Stomach (tissue), 9 donors: Measurements from ENCODE around the gene ARFGAP1. TPM values are rescaled to one million over a fixed set of nuclear protein-coding genes. Genes with fewer than 3 reads are reported as not detected.

Experiments
- DNase-seq, 2 donors: peaks; one replicate each; pipeline versions ENCODE4 v3.0.0 to v3.0.0-alpha.2; 2013 to 2019
- H3K27ac ChIP-seq, 5 donors: fragments of 200-600 bp in 4 of 5; sonication (generic) in 4 of 5; one replicate each; pipeline ENCODE4 v1.5.1; 2013 to 2019; ENCODE audit warnings: mild to moderate bottlenecking in 1 of 5, moderate library complexity in 1 of 5
- H3K27me3 ChIP-seq, 3 donors: fragments of 200-600 bp; sonication (generic); one replicate each; pipeline ENCODE4 v1.5.1; 2017 to 2019; ENCODE audit warnings: mixed run types in 1 of 3
- H3K36me3 ChIP-seq, 4 donors: fragments of 200-600 bp; sonication (generic); 1 replicate in 3 of 4; 2 replicates in 1 of 4; pipeline ENCODE4 v1.5.1; 2016 to 2019
- H3K4me1 ChIP-seq, 4 donors: fragments of 200-600 bp; sonication (generic); one replicate each; pipeline ENCODE4 v1.5.1; 2016 to 2019
- H3K4me3 ChIP-seq, 4 donors: fragments of 200-600 bp; sonication (generic) in 3 of 4; one replicate each; pipeline ENCODE4 v1.5.1; 2016 to 2019; ENCODE audit warnings: mild to moderate bottlenecking in 1 of 4
- H3K9me3 ChIP-seq, 4 donors: fragments of 200-600 bp; sonication (generic); one replicate each; pipeline ENCODE4 v1.5.1; 2016 to 2019
- EP300 ChIP-seq: sonication (generic); formaldehyde crosslinking; IDR thresholded peaks from one replicate; pipeline ENCODE4 v1.6.1; 2017; ENCODE audit warnings: antibody characterized with exemption
- POLR2A ChIP-seq, 4 donors: fragments of 450-650 bp; IDR thresholded peaks; one replicate each; pipeline ENCODE4 v1.6.1; 2016; ENCODE audit warnings: antibody characterized with exemption in 4 of 4, control low read depth in 2 of 4, mild to moderate bottlenecking in 1 of 4, moderate library complexity in 1 of 4
- POLR2AphosphoS5 ChIP-seq, 3 donors: sonication (generic); formaldehyde crosslinking; IDR thresholded peaks; one replicate each; pipeline ENCODE4 v1.6.1; 2016; ENCODE audit warnings: antibody characterized with exemption in 3 of 3
- WGBS, 5 donors: extraction: QIAGEN DNeasy Blood & Tissue Kit in 3 of 5; methylation state at CpG; one replicate each; pipeline versions ENCODE4 v1.1.5 to v1.1.7; 2013 to 2018; 5-methylcytosine and 5-hydroxymethylcytosine counted together
- intact Hi-C: fragments of 100-400 bp; cut with DNase I; formaldehyde crosslinking; loops from one replicate; pipeline ENCODE4 v1.15.1; 2023; ENCODE audit warnings: low total_unique reads
- polyA plus RNA-seq, 3 donors: library from polyadenylated mRNA; stranded (reverse); fragments of 200-250 nt; gene quantifications; one replicate each; pipeline ENCODE4 v1.2.3, GENCODE V29; 2013
- total RNA-seq, 5 donors: library from RNA; depleted of rRNA; stranded (reverse); fragments of >200 nt; gene quantifications; one replicate each; pipeline versions ENCODE4 v1.1.0 to v1.2.3, GENCODE V29; 2014 to 2016
- TF ChIP-seq, protein P1 (sequence below), 7 experiments: fragments of 450-650 bp in 4 of 7; fragments of 200-600 bp in 3 of 7; sonication (generic) in 3 of 7; IDR thresholded peaks; one replicate each; pipeline ENCODE4 v1.5.1; 2016 to 2019; ENCODE audit warnings: antibody characterized with exemption in 7 of 7, control low read depth in 2 of 7, mild to moderate bottlenecking in 1 of 7
- donor health status: healthy with polysubstance abuse.
- donor health status: Bipolar disorder and iron deficiency.
- donor health status: healthy.

The ARFGAP1 gene
- total and polyA plus RNA-seq, 8 donors, result 51.3 to 146 (median 59.4) TPM

- Histone ChIP-seq H3K4me3 (no peak overlapping the region), H3K27ac (no peak overlapping the region), H3K27me3 (peaks cover 0 to 87% (median 27%) of the 10 kb centered on the region in 3 donors), H3K36me3 (no peaks in the 10 kb centered on the region), H3K9me3 (no peaks in the 10 kb centered on the region), H3K4me1 (no peaks in the 10 kb centered on the region)
- TF ChIP-seq EP300, result no peak
- no peak for TF ChIP-seq POLR2AphosphoS5 (IDR thresholded peaks at IDR 0.05)
- TF ChIP-seq, protein P1, sequence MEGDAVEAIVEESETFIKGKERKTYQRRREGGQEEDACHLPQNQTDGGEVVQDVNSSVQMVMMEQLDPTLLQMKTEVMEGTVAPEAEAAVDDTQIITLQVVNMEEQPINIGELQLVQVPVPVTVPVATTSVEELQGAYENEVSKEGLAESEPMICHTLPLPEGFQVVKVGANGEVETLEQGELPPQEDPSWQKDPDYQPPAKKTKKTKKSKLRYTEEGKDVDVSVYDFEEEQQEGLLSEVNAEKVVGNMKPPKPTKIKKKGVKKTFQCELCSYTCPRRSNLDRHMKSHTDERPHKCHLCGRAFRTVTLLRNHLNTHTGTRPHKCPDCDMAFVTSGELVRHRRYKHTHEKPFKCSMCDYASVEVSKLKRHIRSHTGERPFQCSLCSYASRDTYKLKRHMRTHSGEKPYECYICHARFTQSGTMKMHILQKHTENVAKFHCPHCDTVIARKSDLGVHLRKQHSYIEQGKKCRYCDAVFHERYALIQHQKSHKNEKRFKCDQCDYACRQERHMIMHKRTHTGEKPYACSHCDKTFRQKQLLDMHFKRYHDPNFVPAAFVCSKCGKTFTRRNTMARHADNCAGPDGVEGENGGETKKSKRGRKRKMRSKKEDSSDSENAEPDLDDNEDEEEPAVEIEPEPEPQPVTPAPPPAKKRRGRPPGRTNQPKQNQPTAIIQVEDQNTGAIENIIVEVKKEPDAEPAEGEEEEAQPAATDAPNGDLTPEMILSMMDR (IDR thresholded peaks at IDR 0.05), result no peak
- intact Hi-C loops, result no loop called here
- no peak for DNase-seq
- 48 to 67% (median 55%) methylated on average over 8 to 10 of the region's 10 CpGs for WGBS, 5 donors
Measured at GRCh38 chr20:63320616-63321147, 48.1 kb downstream of the ARFGAP1 start.

DNA sequence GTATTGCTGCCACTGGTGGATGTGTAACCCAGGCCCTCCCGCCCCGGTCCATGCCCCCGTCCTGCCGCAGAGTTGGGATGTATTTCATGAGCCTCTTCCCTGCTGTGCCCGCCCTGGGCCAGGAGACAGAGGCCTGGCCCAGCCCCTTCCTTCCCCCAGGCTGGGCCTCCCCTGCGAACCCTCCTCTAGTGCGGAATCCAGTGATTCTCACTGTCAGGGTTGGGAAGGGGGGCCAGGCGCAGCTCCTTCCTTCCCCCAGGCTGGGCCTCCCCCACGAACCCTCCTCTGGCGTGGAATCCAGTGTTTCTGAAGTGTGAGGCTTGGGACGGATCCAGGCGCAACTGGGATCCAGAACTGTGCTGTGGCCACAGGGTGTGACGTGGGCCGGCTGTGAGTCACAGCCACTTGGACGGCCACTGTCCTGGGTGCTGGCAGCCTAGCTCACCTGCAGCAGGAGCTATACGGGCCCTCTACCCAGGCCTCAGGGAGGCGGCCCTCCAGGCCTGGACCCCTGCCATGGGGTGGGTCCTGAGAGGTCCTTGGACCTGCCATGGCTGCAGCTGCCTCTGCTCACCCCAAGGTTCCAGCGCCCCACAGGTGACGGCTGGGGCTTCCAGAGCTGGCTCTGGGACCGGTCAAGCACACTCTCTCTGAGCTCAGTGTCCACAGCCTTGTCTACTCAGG is 48.7 kb downstream of the ARFGAP1 start:
- peak in 1 of 2 donors; percentile 77 for DNase-seq
- Histone ChIP-seq H3K27me3 (peaks cover 0 to 87% (median 27%) of the 10 kb centered on the region in 3 donors), H3K9me3 (no peaks in the 10 kb centered on the region), H3K36me3 (no peaks in the 10 kb centered on the region), H3K4me1 (no peaks in the 10 kb centered on the region), H3K27ac (no peak overlapping the region), H3K4me3 (no peak overlapping the region)
- intact Hi-C loops, result no loop called here
- TF ChIP-seq POLR2A (IDR thresholded peaks at IDR 0.05) (no peak), POLR2AphosphoS5 (IDR thresholded peaks at IDR 0.05) (no peak), EP300 (no peak)
- TF ChIP-seq, protein P1 (IDR thresholded peaks at IDR 0.05), result no peak
- WGBS, 5 donors, result 42 to 61% (median 56%) methylated on average over 17 to 20 of the region's 20 CpGs

- WGBS, 5 donors, result 44 to 67% (median 51%) methylated on average over 30 to 34 of the region's 34 CpGs
- no peak for DNase-seq
- no peaks in the 10 kb centered on the region for H3K4me1 ChIP-seq
- peaks cover 0 to 86% (median 27%) of the 10 kb centered on the region in 3 donors for H3K27me3 ChIP-seq
- intact Hi-C loops, result no loop called here
- H3K9me3 ChIP-seq, result peaks cover 0 to 6% (median 0%) of the 10 kb centered on the region in 4 donors
- H3K36me3 ChIP-seq, result no peaks in the 10 kb centered on the region
- H3K27ac ChIP-seq, result no peak overlapping the region
- TF ChIP-seq POLR2AphosphoS5 (IDR thresholded peaks at IDR 0.05) (no peak), POLR2A (IDR thresholded peaks at IDR 0.05) (no peak), EP300 (no peak)
- TF ChIP-seq, protein P1 (IDR thresholded peaks at IDR 0.05), result no peak
- H3K4me3 ChIP-seq, result no peak overlapping the region
Measured at GRCh38 chr20:63322146-63322932, 49.7 kb downstream of the ARFGAP1 start.

DNA sequence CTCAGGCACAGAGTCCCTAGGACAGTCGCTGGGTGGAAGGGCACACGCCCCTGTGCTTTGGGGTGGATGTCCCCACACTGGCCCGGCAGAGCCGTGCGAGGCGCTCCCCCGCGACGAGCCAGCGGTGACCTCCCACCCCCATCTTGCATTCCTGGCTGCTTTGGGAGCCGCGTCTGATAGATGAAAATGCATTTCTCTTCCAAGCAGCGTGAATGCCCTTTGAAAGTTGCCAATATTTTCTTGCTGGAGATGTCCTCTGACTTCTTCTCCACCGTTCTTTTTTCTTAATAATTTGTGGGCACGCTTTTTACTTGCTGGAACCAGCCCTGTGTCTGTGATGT is 50.3 kb downstream of the ARFGAP1 start:
- Histone ChIP-seq H3K4me3 (no peak overlapping the region), H3K27ac (no peak overlapping the region), H3K27me3 (peaks cover 0 to 85% (median 25%) of the 10 kb centered on the region in 3 donors), H3K4me1 (no peaks in the 10 kb centered on the region), H3K9me3 (peaks cover 0 to 6% (median 0%) of the 10 kb centered on the region in 4 donors), H3K36me3 (no peaks in the 10 kb centered on the region)
- 33 to 36% (median 34%) methylated on average over 15 of the region's 15 CpGs for WGBS, 5 donors
- TF ChIP-seq POLR2A (IDR thresholded peaks at IDR 0.05) (no peak), EP300 (no peak), POLR2AphosphoS5 (IDR thresholded peaks at IDR 0.05) (no peak)
- TF ChIP-seq, protein P1 (IDR thresholded peaks at IDR 0.05), result no peak
- no peak for DNase-seq
- intact Hi-C loops, result no loop called here
